ENCODE data around the gene RUVBL1. TPM values are rescaled to one million over a fixed set of nuclear protein-coding genes. Genes with fewer than 3 reads are reported as not detected.

The RUVBL1 gene
- total and polyA plus RNA-seq, 2 of the 4 experiments (the other 2 are of a cell fraction) = 68.7 to 83.3 TPM

DNA sequence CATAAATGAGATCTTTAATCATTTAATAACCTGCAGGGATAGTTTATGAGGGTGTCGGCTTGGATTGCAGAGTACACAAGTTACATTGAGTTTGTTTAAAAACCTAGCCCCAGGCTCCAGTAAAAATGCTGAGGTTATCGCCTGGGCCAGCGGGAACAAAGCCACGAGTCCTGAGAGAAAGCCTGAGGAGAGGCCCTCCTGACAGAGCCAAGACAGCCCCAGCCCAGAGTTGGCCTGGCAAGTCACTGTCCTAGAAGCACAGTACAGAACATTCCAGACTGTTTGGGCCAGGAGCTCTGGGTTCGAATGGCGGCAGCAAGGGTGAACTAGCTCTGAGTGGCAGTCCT, 39.0 kb downstream of the RUVBL1 start:
- Histone ChIP-seq H2AK9ac (replicated peaks; ENCODE audit: low read depth, low read length, poor library complexity) (no peak overlapping the region), H2BK15ac (ENCODE audit: low read depth, low read length) (no peak overlapping the region), H3K4ac (ENCODE audit: low read depth, low read length) (peak overlapping the region; percentile 1; the same call in 1 of the 2 replicates), H3K18ac (ENCODE audit: low read depth, low read length) (no peak overlapping the region), H3K23ac (ENCODE audit: low read depth, low read length) (no peak overlapping the region), H3K14ac (replicated peaks; ENCODE audit: low read depth, low read length) (0 out of 2 replicates have a peak overlapping the region, but pooled peaks have one; percentile 52), H3K56ac (ENCODE audit: extremely low read depth, insufficient read depth, low read length) (no peak overlapping the region), H4K8ac (ENCODE audit: low read depth in 2 of 2, low read length in 2 of 2) (peak overlapping the region in 1 of 2 experiments; percentile 5; a peak in 1 of 4 replicates), H2AK5ac (ENCODE audit: low read depth, low read length) (peak overlapping the region; percentile 52; the same call in 1 of the 2 replicates), H2BK20ac (ENCODE audit: low read depth, low read length) (no peak overlapping the region), H3K79me1 (ENCODE audit: low read depth in 1 of 2, low read length in 2 of 2) (peaks cover 0 to 45% of the 10 kb centered on the region in 2 experiments; a peak in 3 of 4 replicates), H2BK5ac (ENCODE audit: low read depth, low read length, poor library complexity, severe bottlenecking) (no peak overlapping the region), H3K27ac (ENCODE audit: insufficient read depth, low read length) (peak overlapping the region; percentile 20; the same call in 1 of the 2 replicates), H3K27me3 (ENCODE audit: control insufficient read depth, insufficient read depth, low read length) (no peaks in the 10 kb centered on the region), H4K91ac (ENCODE audit: insufficient read depth, low read depth, low read length) (no peak overlapping the region), H3K4me1 (ENCODE audit: control insufficient read depth, insufficient read depth, low read length) (peaks cover 21% of the 10 kb centered on the region), H3K4me2 (ENCODE audit: low read depth, low read length) (no peak overlapping the region), H3K4me3 (ENCODE audit: insufficient read depth, low read depth, low read length) (no peak overlapping the region), H3K9me1 (ENCODE audit: insufficient read depth, low read length) (peaks cover 28% of the 10 kb centered on the region), H3K9ac (ENCODE audit: low read depth, low read length) (no peak overlapping the region), H3K36me3 (ENCODE audit: control insufficient read depth, insufficient read depth, low read length) (peaks cover 16% of the 10 kb centered on the region), H4K5ac (ENCODE audit: low read depth, low read length) (no peak overlapping the region; the same call in 1 of the 2 replicates), H3K9me3 (ENCODE audit: control insufficient read depth, insufficient read depth, low read length) (no peaks in the 10 kb centered on the region), H2AFZ (replicated peaks; ENCODE audit: low read length, poor library complexity) (no peak overlapping the region), H2BK120ac (ENCODE audit: low read depth, low read length) (no peak overlapping the region), H4K20me1 (ENCODE audit: insufficient read depth, low read length) (peaks cover 14% of the 10 kb centered on the region)
- 80% methylated on average over 3 of the region's 6 CpGs; no CpG with 5 or more reads in 1 of the 2 experiments for WGBS, 2 experiments (ENCODE audit: extremely low coverage in 2 of 2, insufficient read length in 1 of 2)
- POLR2A ChIA-PET (ENCODE audit: unreplicated experiment) = no interaction called here
- TF ChIP-seq, protein P1, sequence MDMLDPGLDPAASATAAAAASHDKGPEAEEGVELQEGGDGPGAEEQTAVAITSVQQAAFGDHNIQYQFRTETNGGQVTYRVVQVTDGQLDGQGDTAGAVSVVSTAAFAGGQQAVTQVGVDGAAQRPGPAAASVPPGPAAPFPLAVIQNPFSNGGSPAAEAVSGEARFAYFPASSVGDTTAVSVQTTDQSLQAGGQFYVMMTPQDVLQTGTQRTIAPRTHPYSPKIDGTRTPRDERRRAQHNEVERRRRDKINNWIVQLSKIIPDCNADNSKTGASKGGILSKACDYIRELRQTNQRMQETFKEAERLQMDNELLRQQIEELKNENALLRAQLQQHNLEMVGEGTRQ (IDR thresholded peaks at IDR 0.05; ENCODE audit: low read depth, low read length) = no peak
- TF ChIP-seq, protein P2, sequence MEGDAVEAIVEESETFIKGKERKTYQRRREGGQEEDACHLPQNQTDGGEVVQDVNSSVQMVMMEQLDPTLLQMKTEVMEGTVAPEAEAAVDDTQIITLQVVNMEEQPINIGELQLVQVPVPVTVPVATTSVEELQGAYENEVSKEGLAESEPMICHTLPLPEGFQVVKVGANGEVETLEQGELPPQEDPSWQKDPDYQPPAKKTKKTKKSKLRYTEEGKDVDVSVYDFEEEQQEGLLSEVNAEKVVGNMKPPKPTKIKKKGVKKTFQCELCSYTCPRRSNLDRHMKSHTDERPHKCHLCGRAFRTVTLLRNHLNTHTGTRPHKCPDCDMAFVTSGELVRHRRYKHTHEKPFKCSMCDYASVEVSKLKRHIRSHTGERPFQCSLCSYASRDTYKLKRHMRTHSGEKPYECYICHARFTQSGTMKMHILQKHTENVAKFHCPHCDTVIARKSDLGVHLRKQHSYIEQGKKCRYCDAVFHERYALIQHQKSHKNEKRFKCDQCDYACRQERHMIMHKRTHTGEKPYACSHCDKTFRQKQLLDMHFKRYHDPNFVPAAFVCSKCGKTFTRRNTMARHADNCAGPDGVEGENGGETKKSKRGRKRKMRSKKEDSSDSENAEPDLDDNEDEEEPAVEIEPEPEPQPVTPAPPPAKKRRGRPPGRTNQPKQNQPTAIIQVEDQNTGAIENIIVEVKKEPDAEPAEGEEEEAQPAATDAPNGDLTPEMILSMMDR (conservative IDR thresholded peaks at IDR 0.05; ENCODE audit: low read depth, low read length) = no peak
- TF ChIP-seq SMC3 (IDR thresholded peaks at IDR 0.05; ENCODE audit: low read depth, low read length) (no peak), RFX5 (IDR thresholded peaks at IDR 0.05; ENCODE audit: low read depth, low read length) (no peak), MAFK (IDR thresholded peaks at IDR 0.05; ENCODE audit: low read depth, low read length) (no peak), NFE2L2 (IDR thresholded peaks at IDR 0.05; ENCODE audit: low read depth, low read length) (no peak), MAZ (IDR thresholded peaks at IDR 0.05; ENCODE audit: borderline replicate concordance, low read depth, low read length) (no peak), POLR2A (IDR thresholded peaks at IDR 0.05; ENCODE audit: low read depth, low read length) (no peak), MXI1 (IDR thresholded peaks at IDR 0.05; ENCODE audit: borderline replicate concordance, low read depth, low read length) (no peak)
- in situ Hi-C loops (cut with MboI; ENCODE audit: low sequenced_read_pairs) (no loop called here), dilution Hi-C loops (cut with HindIII; ENCODE audit: low sequenced_read_pairs, unreplicated experiment) (no loop called here), intact Hi-C loops (cut with micrococcal nuclease) (no loop called here)
- CTCF ChIA-PET = interaction anchor here (0.8 to 1.2 kb wide), 3 partner anchors 11 to 16 kb away, joined by 3 to 4 read pairs (median 3); no protein-coding TSS in a partner anchor
- no TSS peak for BruUV-seq (replicated peaks)
- ATAC-seq (ENCODE audit: low read depth) (no peak), DNase-seq (no peak)

Data from IMR-90 (cell line).